DND-41 (cell line): ENCODE measurements around the gene TAF6.

Experiments used
- ATAC-seq: fragments of 200-7000 bp; cut with Tn5 transposase; 3 replicates; pipeline ENCODE4 v1.9.1; 2021; ENCODE audit warnings: low read depth; ENCODE audit not compliant: insufficient read depth
- DNase-seq: peaks from one replicate; pipeline ENCODE4 v3.0.0-alpha.2; 2020
- H2AFZ ChIP-seq: 2 replicates; pipeline ENCODE4 v1.6.0; 2012; ENCODE audit warnings: low read depth, low read length
- H3K27ac ChIP-seq: 2 replicates; pipeline ENCODE4 v1.5.1; 2012; ENCODE audit warnings: low read length, inconsistent platforms
- H3K27me3 ChIP-seq: fragments of 200-600 bp; sonication (generic); 2 replicates; pipeline ENCODE4 v1.6.0; 2012; ENCODE audit warnings: low read length, mild to moderate bottlenecking, inconsistent platforms; ENCODE audit not compliant: insufficient read depth, poor library complexity
- H3K36me3 ChIP-seq: 2 replicates; pipeline ENCODE4 v1.5.1; 2012; ENCODE audit warnings: low read length, inconsistent platforms; ENCODE audit not compliant: insufficient read depth
- H3K4me1 ChIP-seq: 2 replicates; pipeline ENCODE4 v1.5.1; 2012; ENCODE audit warnings: mild to moderate bottlenecking, low read length; ENCODE audit not compliant: insufficient read depth
- H3K4me2 ChIP-seq: 2 replicates; pipeline ENCODE4 v1.6.0; 2012; ENCODE audit warnings: mild to moderate bottlenecking, moderate library complexity, low read length, inconsistent platforms; ENCODE audit not compliant: insufficient read depth
- H3K4me3 ChIP-seq, 2 experiments: fragments of 200-600 bp in 1 of 2; shearing (Covaris generic) in 1 of 2; 2 replicates each; pipeline ENCODE4 v1.5.1; 2012 to 2016; ENCODE audit warnings: inconsistent platforms in 2 of 2, low read length in 2 of 2, mild to moderate bottlenecking in 2 of 2, low read depth in 1 of 2, moderate library complexity in 1 of 2
- H3K79me2 ChIP-seq: 2 replicates; pipeline ENCODE4 v1.6.0; 2012; ENCODE audit warnings: low read length, inconsistent platforms; ENCODE audit not compliant: insufficient read depth
- H3K9ac ChIP-seq: 2 replicates; pipeline ENCODE4 v1.6.0; 2012; ENCODE audit warnings: low read depth, mild to moderate bottlenecking, inconsistent platforms, low read length, moderate library complexity
- H3K9me3 ChIP-seq: 2 replicates; pipeline ENCODE4 v1.5.1; 2012; ENCODE audit warnings: low read length, moderate library complexity, mild to moderate bottlenecking, inconsistent platforms; ENCODE audit not compliant: insufficient read depth, severe bottlenecking
- H4K20me1 ChIP-seq: 2 replicates; pipeline ENCODE4 v1.6.0; 2012; ENCODE audit warnings: low read length; ENCODE audit not compliant: insufficient read depth
- EZH2 ChIP-seq: IDR thresholded peaks from 3 replicates; pipeline ENCODE4 v1.6.1; 2012; ENCODE audit warnings: borderline replicate concordance, low read depth, mild to moderate bottlenecking, moderate library complexity, low read length, inconsistent platforms; ENCODE audit not compliant: severe bottlenecking
- TF ChIP-seq, protein P1 (sequence below): IDR thresholded peaks from 2 replicates; pipeline ENCODE4 v1.5.1; 2012; ENCODE audit warnings: borderline replicate concordance, low read length, moderate library complexity, mild to moderate bottlenecking; ENCODE audit not compliant: poor library complexity, severe bottlenecking; ENCODE audit errors: extremely low read depth

TAF6 gene

DNA sequence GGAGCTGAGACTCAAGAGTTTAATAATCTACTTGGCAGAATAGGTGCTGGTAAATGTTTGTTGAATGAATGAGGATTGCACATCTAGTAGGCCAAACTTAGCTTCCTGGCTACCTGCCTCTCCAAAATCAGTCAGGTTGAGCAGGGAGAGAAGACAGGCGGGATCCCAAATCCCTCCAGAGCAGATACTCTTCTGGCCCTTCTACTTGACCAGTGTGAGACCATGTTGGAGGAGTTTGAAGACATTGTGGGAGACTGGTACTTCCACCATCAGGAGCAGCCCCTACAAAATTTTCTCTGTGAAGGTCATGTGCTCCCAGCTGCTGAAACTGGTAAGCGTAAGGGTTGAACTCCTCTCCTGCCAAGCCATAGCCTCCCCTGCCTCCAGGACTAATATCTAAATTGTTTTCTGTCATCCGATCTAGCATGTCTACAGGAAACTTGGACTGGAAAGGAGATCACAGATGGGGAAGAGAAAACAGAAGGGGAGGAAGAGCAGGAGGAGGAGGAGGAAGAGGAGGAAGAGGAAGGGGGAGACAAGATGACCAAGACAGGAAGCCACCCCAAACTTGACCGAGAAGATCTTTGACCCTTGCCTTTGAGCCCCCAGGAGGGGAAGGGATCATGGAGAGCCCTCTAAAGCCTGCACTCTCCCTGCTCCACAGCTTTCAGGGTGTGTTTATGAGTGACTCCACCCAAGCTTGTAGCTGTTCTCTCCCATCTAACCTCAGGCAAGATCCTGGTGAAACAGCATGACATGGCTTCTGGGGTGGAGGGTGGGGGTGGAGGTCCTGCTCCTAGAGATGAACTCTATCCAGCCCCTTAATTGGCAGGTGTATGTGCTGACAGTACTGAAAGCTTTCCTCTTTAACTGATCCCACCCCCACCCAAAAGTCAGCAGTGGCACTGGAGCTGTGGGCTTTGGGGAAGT lies 5.4 kb upstream of the TAF6 start:
- Histone ChIP-seq H3K27ac (no peak overlapping the region), H3K9ac (0 out of 2 replicates have a peak overlapping the region, but pooled peaks have one; percentile 7), H2AFZ (no peak overlapping the region), H3K36me3 (peaks cover 22% of the 10 kb centered on the region), H3K9me3 (no peaks in the 10 kb centered on the region), H3K27me3 (no peaks in the 10 kb centered on the region), H3K79me2 (peaks cover 50% of the 10 kb centered on the region), H3K4me1 (peaks cover 60% of the 10 kb centered on the region), H3K4me2 (peak overlapping the region; percentile 100), H3K4me3 (peak overlapping the region in 1 of 2 experiments; percentile 6; a peak in 1 of 4 replicates), H4K20me1 (no peaks in the 10 kb centered on the region)
- no peak for TF ChIP-seq EZH2
- TF ChIP-seq, protein P1, sequence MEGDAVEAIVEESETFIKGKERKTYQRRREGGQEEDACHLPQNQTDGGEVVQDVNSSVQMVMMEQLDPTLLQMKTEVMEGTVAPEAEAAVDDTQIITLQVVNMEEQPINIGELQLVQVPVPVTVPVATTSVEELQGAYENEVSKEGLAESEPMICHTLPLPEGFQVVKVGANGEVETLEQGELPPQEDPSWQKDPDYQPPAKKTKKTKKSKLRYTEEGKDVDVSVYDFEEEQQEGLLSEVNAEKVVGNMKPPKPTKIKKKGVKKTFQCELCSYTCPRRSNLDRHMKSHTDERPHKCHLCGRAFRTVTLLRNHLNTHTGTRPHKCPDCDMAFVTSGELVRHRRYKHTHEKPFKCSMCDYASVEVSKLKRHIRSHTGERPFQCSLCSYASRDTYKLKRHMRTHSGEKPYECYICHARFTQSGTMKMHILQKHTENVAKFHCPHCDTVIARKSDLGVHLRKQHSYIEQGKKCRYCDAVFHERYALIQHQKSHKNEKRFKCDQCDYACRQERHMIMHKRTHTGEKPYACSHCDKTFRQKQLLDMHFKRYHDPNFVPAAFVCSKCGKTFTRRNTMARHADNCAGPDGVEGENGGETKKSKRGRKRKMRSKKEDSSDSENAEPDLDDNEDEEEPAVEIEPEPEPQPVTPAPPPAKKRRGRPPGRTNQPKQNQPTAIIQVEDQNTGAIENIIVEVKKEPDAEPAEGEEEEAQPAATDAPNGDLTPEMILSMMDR, result no peak
- no peak for ATAC-seq
- DNase-seq, result no peak

DNA sequence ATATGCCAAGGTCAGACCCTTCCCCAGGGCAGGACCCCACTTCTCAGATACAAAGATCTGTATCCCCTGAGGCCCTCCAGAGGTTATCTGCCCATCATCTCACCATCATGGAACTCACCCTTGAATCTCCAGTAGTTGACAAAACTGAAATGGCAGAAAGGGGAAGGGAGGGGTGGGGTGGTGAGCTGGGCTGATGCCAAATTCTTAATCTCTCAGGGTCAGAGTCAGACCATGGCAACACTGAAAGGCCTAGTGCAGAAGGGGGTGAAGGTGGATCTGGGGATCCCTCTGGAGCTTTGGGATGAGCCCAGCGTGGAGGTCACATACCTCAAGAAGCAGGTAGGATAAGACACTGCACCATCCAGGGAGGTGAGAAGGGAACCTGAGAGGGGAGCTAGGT lies 3.4 kb upstream of the TAF6 start:
- H3K4me2 ChIP-seq, result no peak overlapping the region
- no peak overlapping the region for H3K4me3 ChIP-seq

DNA sequence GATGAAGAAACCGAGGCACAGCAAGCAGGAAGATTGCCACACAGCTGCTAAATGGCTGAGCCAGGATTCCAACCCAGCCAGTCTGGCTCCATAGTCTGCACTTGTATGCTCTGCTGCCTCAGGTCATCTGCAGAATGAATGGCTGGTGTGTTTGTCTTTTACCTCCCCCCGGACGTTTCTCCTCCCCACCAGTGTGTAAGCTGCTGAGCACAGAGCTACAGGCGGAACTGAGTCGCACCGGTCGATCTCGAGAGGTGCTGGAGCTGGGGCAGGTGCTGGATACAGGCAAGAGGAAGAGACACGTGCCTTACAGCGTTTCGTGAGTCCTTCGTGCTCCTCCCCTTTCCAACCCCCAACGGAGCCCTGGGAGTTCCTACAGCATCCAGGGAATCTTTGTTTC lies 2.9 kb upstream of the TAF6 start:
- H3K4me1 ChIP-seq, result peaks cover 58% of the 10 kb centered on the region
- no peak overlapping the region for H3K4me3 ChIP-seq
- no peak overlapping the region for H3K9ac ChIP-seq
- H3K79me2 ChIP-seq, result peaks cover 60% of the 10 kb centered on the region
- no peak overlapping the region for H2AFZ ChIP-seq
- H4K20me1 ChIP-seq, result no peaks in the 10 kb centered on the region
- no peak for TF ChIP-seq EZH2
- TF ChIP-seq, protein P1, result no peak
- peaks cover 22% of the 10 kb centered on the region for H3K36me3 ChIP-seq
- no peak overlapping the region for H3K27ac ChIP-seq
- H3K27me3 ChIP-seq, result no peaks in the 10 kb centered on the region
- ATAC-seq (no peak), DNase-seq (no peak)
- H3K9me3 ChIP-seq, result no peaks in the 10 kb centered on the region
- no peak overlapping the region for H3K4me2 ChIP-seq

More for the DNA sequence above, 3.4 kb upstream of the TAF6 start:
- no peak overlapping the region for H3K27ac ChIP-seq
- peaks cover 22% of the 10 kb centered on the region for H3K36me3 ChIP-seq
- H4K20me1 ChIP-seq, result no peaks in the 10 kb centered on the region
- no peak overlapping the region for H2AFZ ChIP-seq
- no peak overlapping the region for H3K9ac ChIP-seq
- H3K79me2 ChIP-seq, result peaks cover 60% of the 10 kb centered on the region
- H3K4me1 ChIP-seq, result peaks cover 58% of the 10 kb centered on the region
- H3K9me3 ChIP-seq, result no peaks in the 10 kb centered on the region
- DNase-seq (no peak), ATAC-seq (no peak)
- no peak for TF ChIP-seq EZH2
- TF ChIP-seq, protein P1, result no peak
- H3K27me3 ChIP-seq, result no peaks in the 10 kb centered on the region
